Gastroesophageal sphincter (tissue), 3 donors: ENCODE measurements around the gene FREM3.

Experiments used
- CTCF ChIP-seq, 4 experiments: fragments of 200-600 bp in 2 of 4; fragments of 450-650 bp in 2 of 4; sonication (generic) in 1 of 4; IDR thresholded peaks; one replicate each; pipeline ENCODE4 v1.5.1; 2017 to 2019; ENCODE audit warnings: antibody characterized with exemption in 4 of 4, mild to moderate bottlenecking in 2 of 4, moderate library complexity in 2 of 4
- POLR2AphosphoS5 ChIP-seq: sonication (generic); formaldehyde crosslinking; IDR thresholded peaks from one replicate; pipeline ENCODE4 v1.6.1; 2017; ENCODE audit warnings: antibody characterized with exemption

GRCh38 chr4:143642611-143643010 lies 57.9 kb downstream of the FREM3 start:
- TF ChIP-seq CTCF (IDR thresholded peaks at IDR 0.05) (no peak), POLR2AphosphoS5 (no peak)
